Natural killer cell treated with Interleukin-12 subunit alpha and Interleukin-12 subunit beta and Interleukin-15 and Interleukin-18, amount 100 ng/mL, for 72 hours (primary cell): ENCODE measurements around the gene AUTS2. TPM values are rescaled to one million over a fixed set of nuclear protein-coding genes. Genes with fewer than 3 reads are reported as not detected.

Experiments
- ATAC-seq, 2 donors: fragments of 150-1000 bp; cut with Tn5 transposase in 1 of 2; sonication (Bioruptor Pico), chemical (Tn5 transposase) in 1 of 2; 2 replicates each; pipeline ENCODE4 v1.10.0; 2021
- DNase-seq: peaks from one replicate; pipeline ENCODE4 v3.0.0; 2022; ENCODE audit warnings: low spot score
- H3K27ac Mint-ChIP-seq, 2 donors: 1 replicate in 1 of 2; 2 replicates in 1 of 2; pipeline ENCODE4 v1.8.0; 2022; ENCODE audit warnings: mixed read lengths in 2 of 2, mild to moderate bottlenecking in 1 of 2, moderate library complexity in 1 of 2
- H3K27me3 Mint-ChIP-seq, 2 donors: 1 replicate in 1 of 2; 2 replicates in 1 of 2; pipeline ENCODE4 v1.8.0; 2022; ENCODE audit warnings: mixed read lengths in 2 of 2
- H3K36me3 Mint-ChIP-seq: one replicate; pipeline ENCODE4 v1.8.0; 2022; ENCODE audit warnings: mixed read lengths
- H3K4me1 Mint-ChIP-seq, 2 donors: 1 replicate in 1 of 2; 2 replicates in 1 of 2; pipeline ENCODE4 v1.8.0; 2022; ENCODE audit warnings: low read depth in 2 of 2, mixed read lengths in 2 of 2, mild to moderate bottlenecking in 1 of 2
- H3K4me3 Mint-ChIP-seq: one replicate; pipeline ENCODE4 v1.8.0; 2022; ENCODE audit warnings: mixed read lengths
- H3K9me3 Mint-ChIP-seq: 2 replicates; pipeline ENCODE4 v1.8.0; 2022; ENCODE audit warnings: mixed read lengths
- total RNA-seq, 2 donors: library from RNA; stranded (reverse); gene quantifications; one replicate each; pipeline ENCODE4 v1.2.3, GENCODE V29; 2022

AUTS2 gene
- total RNA-seq, 2 donors from 2014 or later, result 14.3 to 43.0 TPM

GRCh38 chr7:70525991-70526390, 927.7 kb downstream of the AUTS2 start:
- Mint-ChIP-seq H3K9me3 (no peaks in the 10 kb centered on the region), H3K27ac (no peak overlapping the region), H3K36me3 (no peaks in the 10 kb centered on the region), H3K4me3 (no peak overlapping the region), H3K27me3 (peaks cover 0 to 11% of the 10 kb centered on the region in 2 donors), H3K4me1 (no peaks in the 10 kb centered on the region)
- ATAC-seq (no peak), DNase-seq (no peak)

- Mint-ChIP-seq H3K4me1 (no peaks in the 10 kb centered on the region), H3K36me3 (no peaks in the 10 kb centered on the region), H3K27ac (no peak overlapping the region), H3K4me3 (no peak overlapping the region), H3K9me3 (no peaks in the 10 kb centered on the region), H3K27me3 (peaks cover 0 to 11% of the 10 kb centered on the region in 2 donors)
- ATAC-seq (no peak), DNase-seq (no peak)
Observed at GRCh38 chr7:70527520-70528115, 929.3 kb downstream of the AUTS2 start.

- ATAC-seq (no peak), DNase-seq (no peak)
- H3K27ac Mint-ChIP-seq, result no peak overlapping the region
- H3K9me3 Mint-ChIP-seq, result no peaks in the 10 kb centered on the region
- H3K27me3 Mint-ChIP-seq, result peaks cover 0 to 11% of the 10 kb centered on the region in 2 donors
- H3K4me3 Mint-ChIP-seq, result no peak overlapping the region
- H3K36me3 Mint-ChIP-seq, result no peaks in the 10 kb centered on the region
- no peaks in the 10 kb centered on the region for H3K4me1 Mint-ChIP-seq
Observed at GRCh38 chr7:70529436-70529835, 931.2 kb downstream of the AUTS2 start.

GRCh38 chr7:70529914-70530585, 931.8 kb downstream of the AUTS2 start:
- H3K4me3 Mint-ChIP-seq, result no peak overlapping the region
- DNase-seq (no peak), ATAC-seq (no peak)
- no peak overlapping the region for H3K27ac Mint-ChIP-seq
- H3K36me3 Mint-ChIP-seq, result no peaks in the 10 kb centered on the region
- H3K27me3 Mint-ChIP-seq, result peaks cover 0 to 10% of the 10 kb centered on the region in 2 donors
- H3K4me1 Mint-ChIP-seq, result no peaks in the 10 kb centered on the region
- no peaks in the 10 kb centered on the region for H3K9me3 Mint-ChIP-seq

- DNase-seq (no peak), ATAC-seq (no peak)
- H3K4me1 Mint-ChIP-seq, result no peaks in the 10 kb centered on the region
- H3K9me3 Mint-ChIP-seq, result no peaks in the 10 kb centered on the region
- no peaks in the 10 kb centered on the region for H3K27me3 Mint-ChIP-seq
- H3K4me3 Mint-ChIP-seq, result no peak overlapping the region
- H3K27ac Mint-ChIP-seq, result no peak overlapping the region
- no peaks in the 10 kb centered on the region for H3K36me3 Mint-ChIP-seq
Observed at GRCh38 chr7:70533614-70534013, 935.3 kb downstream of the AUTS2 start.

GRCh38 chr7:70539205-70539604, 940.9 kb downstream of the AUTS2 start:
- no peaks in the 10 kb centered on the region for H3K4me1 Mint-ChIP-seq
- no peak for ATAC-seq
- H3K9me3 Mint-ChIP-seq, result no peaks in the 10 kb centered on the region
- H3K4me3 Mint-ChIP-seq, result no peak overlapping the region
- no peak for DNase-seq
- H3K27me3 Mint-ChIP-seq, result no peaks in the 10 kb centered on the region
- no peak overlapping the region for H3K27ac Mint-ChIP-seq
- no peaks in the 10 kb centered on the region for H3K36me3 Mint-ChIP-seq

GRCh38 chr7:70539617-70540016, 941.3 kb downstream of the AUTS2 start:
- H3K27me3 Mint-ChIP-seq, result no peaks in the 10 kb centered on the region
- no peaks in the 10 kb centered on the region for H3K4me1 Mint-ChIP-seq
- no peak overlapping the region for H3K27ac Mint-ChIP-seq
- no peak overlapping the region for H3K4me3 Mint-ChIP-seq
- no peaks in the 10 kb centered on the region for H3K9me3 Mint-ChIP-seq
- ATAC-seq, result no peak
- H3K36me3 Mint-ChIP-seq, result no peaks in the 10 kb centered on the region
- DNase-seq, result no peak

GRCh38 chr7:70540641-70541040, 942.4 kb downstream of the AUTS2 start:
- H3K27ac Mint-ChIP-seq, result no peak overlapping the region
- H3K9me3 Mint-ChIP-seq, result no peaks in the 10 kb centered on the region
- no peak for DNase-seq
- no peak for ATAC-seq
- H3K36me3 Mint-ChIP-seq, result no peaks in the 10 kb centered on the region
- H3K4me1 Mint-ChIP-seq, result no peaks in the 10 kb centered on the region
- H3K4me3 Mint-ChIP-seq, result no peak overlapping the region
- H3K27me3 Mint-ChIP-seq, result no peaks in the 10 kb centered on the region

GRCh38 chr7:70542750-70543376, 944.6 kb downstream of the AUTS2 start:
- ATAC-seq (no peak), DNase-seq (no peak)
- no peak overlapping the region for H3K4me3 Mint-ChIP-seq
- peaks cover 0 to 2% of the 10 kb centered on the region in 2 donors for H3K27me3 Mint-ChIP-seq
- no peaks in the 10 kb centered on the region for H3K4me1 Mint-ChIP-seq
- H3K9me3 Mint-ChIP-seq, result no peaks in the 10 kb centered on the region
- H3K36me3 Mint-ChIP-seq, result no peaks in the 10 kb centered on the region
- H3K27ac Mint-ChIP-seq, result no peak overlapping the region

GRCh38 chr7:70544016-70544415, 945.7 kb downstream of the AUTS2 start:
- H3K27ac Mint-ChIP-seq, result no peak overlapping the region
- no peaks in the 10 kb centered on the region for H3K36me3 Mint-ChIP-seq
- H3K4me1 Mint-ChIP-seq, result no peaks in the 10 kb centered on the region
- H3K4me3 Mint-ChIP-seq, result no peak overlapping the region
- DNase-seq, result no peak
- H3K9me3 Mint-ChIP-seq, result no peaks in the 10 kb centered on the region
- ATAC-seq, result no peak
- H3K27me3 Mint-ChIP-seq, result peaks cover 2% of the 10 kb centered on the region in 2 donors

GRCh38 chr7:70545214-70545613, 946.9 kb downstream of the AUTS2 start:
- DNase-seq, result no peak
- Mint-ChIP-seq H3K27me3 (peaks cover 4 to 14% of the 10 kb centered on the region in 2 donors), H3K27ac (no peak overlapping the region), H3K4me1 (no peaks in the 10 kb centered on the region), H3K9me3 (no peaks in the 10 kb centered on the region), H3K36me3 (no peaks in the 10 kb centered on the region), H3K4me3 (no peak overlapping the region)
- ATAC-seq, result no peak

- Mint-ChIP-seq H3K9me3 (no peaks in the 10 kb centered on the region), H3K4me3 (no peak overlapping the region), H3K36me3 (no peaks in the 10 kb centered on the region), H3K27ac (no peak overlapping the region), H3K4me1 (no peaks in the 10 kb centered on the region), H3K27me3 (peaks cover 4 to 14% of the 10 kb centered on the region in 2 donors)
- DNase-seq (no peak), ATAC-seq (no peak)
Observed at GRCh38 chr7:70552141-70552540, 953.9 kb downstream of the AUTS2 start.

- DNase-seq (no peak), ATAC-seq (no peak)
- Mint-ChIP-seq H3K4me1 (no peaks in the 10 kb centered on the region), H3K27me3 (peaks cover 2 to 14% of the 10 kb centered on the region in 2 donors), H3K4me3 (no peak overlapping the region), H3K27ac (no peak overlapping the region), H3K36me3 (no peaks in the 10 kb centered on the region), H3K9me3 (no peaks in the 10 kb centered on the region)
Observed at GRCh38 chr7:70553364-70553763, 955.1 kb downstream of the AUTS2 start.

- ATAC-seq (peak in 1 of 2 donors; percentile 36), DNase-seq (no peak)
- Mint-ChIP-seq H3K27ac (no peak overlapping the region), H3K4me1 (no peaks in the 10 kb centered on the region), H3K4me3 (no peak overlapping the region), H3K27me3 (peaks cover 2 to 5% of the 10 kb centered on the region in 2 donors), H3K9me3 (no peaks in the 10 kb centered on the region), H3K36me3 (no peaks in the 10 kb centered on the region)
Observed at GRCh38 chr7:70554646-70555045, 956.4 kb downstream of the AUTS2 start.
